GM23248 (cell line): ENCODE data around the gene SHH. TPM values are rescaled to one million over a fixed set of nuclear protein-coding genes. Genes with fewer than 3 reads are reported as not detected.

Experiments used
- DNase-seq: peaks from one replicate; pipeline ENCODE4 v3.0.0-alpha.2; 2015
- H2AFZ ChIP-seq: fragments of 200-600 bp; sonication (generic); 2 replicates; pipeline ENCODE4 v1.6.1; 2016; ENCODE audit warnings: antibody characterized with exemption
- H3F3A ChIP-seq: fragments of 200-600 bp; sonication (generic); 2 replicates; pipeline ENCODE4 v1.6.1; 2016; ENCODE audit warnings: mild to moderate bottlenecking, antibody characterized with exemption, mixed run types; ENCODE audit not compliant: insufficient read depth
- H3K27ac ChIP-seq: fragments of 200-600 bp; sonication (generic); 2 replicates; pipeline ENCODE4 v1.5.1; 2016; ENCODE audit warnings: mild to moderate bottlenecking
- H3K27me3 ChIP-seq: fragments of 200-600 bp; sonication (generic); replicated peaks from 2 replicates; pipeline ENCODE4 v1.6.1; 2016; ENCODE audit warnings: mild to moderate bottlenecking; ENCODE audit not compliant: insufficient read depth
- H3K36me3 ChIP-seq: fragments of 200-600 bp; sonication (generic); 2 replicates; pipeline ENCODE4 v1.6.1; 2016; ENCODE audit warnings: low read depth, mild to moderate bottlenecking
- H3K4me1 ChIP-seq: fragments of 200-600 bp; sonication (generic); 2 replicates; pipeline ENCODE4 v1.6.1; 2016; ENCODE audit warnings: mild to moderate bottlenecking; ENCODE audit not compliant: insufficient read depth
- H3K4me2 ChIP-seq: fragments of 200-600 bp; sonication (generic); one replicate; pipeline ENCODE4 v1.6.1; 2016; ENCODE audit warnings: mild to moderate bottlenecking; ENCODE audit not compliant: unreplicated experiment
- H3K4me3 ChIP-seq: fragments of 200-600 bp; sonication (generic); 2 replicates; pipeline ENCODE4 v1.5.1; 2016; ENCODE audit warnings: mild to moderate bottlenecking
- H3K79me2 ChIP-seq: fragments of 200-600 bp; sonication (generic); 2 replicates; pipeline ENCODE4 v1.6.1; 2016; ENCODE audit warnings: mild to moderate bottlenecking; ENCODE audit not compliant: insufficient read depth
- H3K9ac ChIP-seq: fragments of 200-600 bp; sonication (generic); 2 replicates; pipeline ENCODE4 v1.6.1; 2016; ENCODE audit warnings: mild to moderate bottlenecking
- H3K9me2 ChIP-seq: fragments of 200-600 bp; sonication (generic); 2 replicates; pipeline ENCODE4 v1.6.1; 2016; ENCODE audit warnings: mixed run types, mild to moderate bottlenecking, moderate library complexity; ENCODE audit not compliant: insufficient read depth
- H3K9me3 ChIP-seq: fragments of 200-600 bp; sonication (generic); one replicate; pipeline ENCODE4 v1.6.1; 2017; ENCODE audit warnings: low read depth
- H4K20me1 ChIP-seq: fragments of 200-600 bp; sonication (generic); 2 replicates; pipeline ENCODE4 v1.6.0; 2016; ENCODE audit not compliant: insufficient read depth
- EZH2 ChIP-seq: fragments of 200-600 bp; sonication (generic); IDR thresholded peaks from 2 replicates; pipeline ENCODE4 v1.6.1; 2018; ENCODE audit warnings: antibody characterized with exemption, mild to moderate bottlenecking; ENCODE audit not compliant: insufficient read depth, poor library complexity, severe bottlenecking
- EZH2phosphoT487 ChIP-seq: fragments of 200-600 bp; sonication (generic); IDR thresholded peaks from 2 replicates; pipeline ENCODE4 v1.6.1; 2018; ENCODE audit warnings: antibody characterized with exemption, moderate library complexity, mild to moderate bottlenecking, low read depth; ENCODE audit not compliant: insufficient read depth
- WGBS, 2 experiments: methylation state at CpG; one replicate each; pipeline ENCODE4 v1.1.6; 2015 to 2017; ENCODE audit warnings: low lambda C conversion rate in 2 of 2, low coverage in 1 of 2; ENCODE audit errors: missing lambda C conversion rate in 2 of 2; 5-methylcytosine and 5-hydroxymethylcytosine counted together
- in situ Hi-C: fragments of 300-500 bp; cut with MboI; formaldehyde crosslinking; loops from 2 replicates; pipeline ENCODE4 v1.15.0; 2020
- polyA plus RNA-seq: library from polyadenylated mRNA; unstranded; fragments of >200 nt; fragmentation: Nextera tagmentation; extraction: Ambion mirVana; gene quantifications from 2 replicates; pipeline ENCODE4 v1.2.1, GENCODE V29; 2016
- total RNA-seq: library from RNA; depleted of rRNA; stranded (reverse); fragments of >200 nt; shearing (Covaris generic); gene quantifications from 2 replicates; pipeline ENCODE4 v1.2.3, GENCODE V29; 2014

The SHH gene
- total and polyA plus RNA-seq, 2 experiments from 2014 or later: not detected

GRCh38 chr7:155763691-155764437 lies 48.4 kb downstream of the SHH start:
- peaks cover 61% of the 10 kb centered on the region for H3K79me2 ChIP-seq
- H3K27me3 ChIP-seq: no peaks in the 10 kb centered on the region
- no peaks in the 10 kb centered on the region for H3K9me3 ChIP-seq
- no peaks in the 10 kb centered on the region for H3K9me2 ChIP-seq
- no peak overlapping the region for H3K27ac ChIP-seq
- no peak overlapping the region for H3K9ac ChIP-seq
- WGBS, 2 experiments: 83% methylated on average over 27 of the region's 27 CpGs
- no peak overlapping the region for H3K4me3 ChIP-seq
- no peak for TF ChIP-seq EZH2
- no peak for TF ChIP-seq EZH2phosphoT487
- in situ Hi-C loops: loop anchor here (25.0 kb wide), 1 partner anchor 852 kb away; no protein-coding TSS in a partner anchor
- H3F3A ChIP-seq: peaks cover 11% of the 10 kb centered on the region
- DNase-seq: no peak
- H4K20me1 ChIP-seq: peaks cover 9% of the 10 kb centered on the region; the same call in 1 of the 2 replicates
- H3K4me2 ChIP-seq: no peak overlapping the region
- peaks cover 33% of the 10 kb centered on the region for H3K36me3 ChIP-seq
- H2AFZ ChIP-seq: no peak overlapping the region
- H3K4me1 ChIP-seq: no peaks in the 10 kb centered on the region

- WGBS, 2 experiments: 88 to 90% methylated on average over 10 of the region's 10 CpGs
- H3K4me2 ChIP-seq: no peak overlapping the region
- no peaks in the 10 kb centered on the region for H3K9me3 ChIP-seq
- H3K9me2 ChIP-seq: no peaks in the 10 kb centered on the region
- H3K79me2 ChIP-seq: peaks cover 68% of the 10 kb centered on the region
- TF ChIP-seq EZH2phosphoT487: no peak
- no peak for TF ChIP-seq EZH2
- in situ Hi-C loops: loop anchor here (25.0 kb wide), 1 partner anchor 851 kb away; no protein-coding TSS in a partner anchor
- H3K27me3 ChIP-seq: no peaks in the 10 kb centered on the region
- no peak overlapping the region for H2AFZ ChIP-seq
- peaks cover 33% of the 10 kb centered on the region for H3K36me3 ChIP-seq
- H4K20me1 ChIP-seq: peaks cover 6% of the 10 kb centered on the region; the same call in 1 of the 2 replicates
- H3K4me1 ChIP-seq: no peaks in the 10 kb centered on the region
- DNase-seq: no peak
- no peak overlapping the region for H3K27ac ChIP-seq
- H3K4me3 ChIP-seq: no peak overlapping the region
- H3K9ac ChIP-seq: no peak overlapping the region
- H3F3A ChIP-seq: peaks cover 9% of the 10 kb centered on the region
Measured at GRCh38 chr7:155763122-155763521, 49.1 kb downstream of the SHH start.

GRCh38 chr7:155762655-155763054 lies 49.6 kb downstream of the SHH start:
- in situ Hi-C loops: loop anchor here (25.0 kb wide), 1 partner anchor 850 kb away; no protein-coding TSS in a partner anchor
- H3K4me3 ChIP-seq: no peak overlapping the region
- H3K27ac ChIP-seq: no peak overlapping the region
- 34 to 39% methylated on average over 10 of the region's 10 CpGs for WGBS, 2 experiments
- H3K4me2 ChIP-seq: no peak overlapping the region
- peaks cover 6% of the 10 kb centered on the region; the same call in 1 of the 2 replicates for H4K20me1 ChIP-seq
- DNase-seq: no peak
- H3K36me3 ChIP-seq: peaks cover 30% of the 10 kb centered on the region
- no peaks in the 10 kb centered on the region for H3K9me2 ChIP-seq
- no peaks in the 10 kb centered on the region for H3K4me1 ChIP-seq
- peaks cover 73% of the 10 kb centered on the region for H3K79me2 ChIP-seq
- H3K9ac ChIP-seq: no peak overlapping the region
- H3K9me3 ChIP-seq: no peaks in the 10 kb centered on the region
- no peak for TF ChIP-seq EZH2phosphoT487
- no peak for TF ChIP-seq EZH2
- no peaks in the 10 kb centered on the region for H3K27me3 ChIP-seq
- no peak overlapping the region for H2AFZ ChIP-seq
- peaks cover 4% of the 10 kb centered on the region for H3F3A ChIP-seq

- Histone ChIP-seq H3K27ac (no peak overlapping the region), H3K9me2 (no peaks in the 10 kb centered on the region), H3K36me3 (peaks cover 26% of the 10 kb centered on the region; the same call in 1 of the 2 replicates), H3K4me1 (no peaks in the 10 kb centered on the region), H3K79me2 (peaks cover 79% of the 10 kb centered on the region), H3K9ac (no peak overlapping the region), H3K4me3 (no peak overlapping the region), H2AFZ (no peak overlapping the region), H3K9me3 (no peaks in the 10 kb centered on the region), H3K4me2 (no peak overlapping the region), H3K27me3 (no peaks in the 10 kb centered on the region), H4K20me1 (peaks cover 3% of the 10 kb centered on the region; the same call in 1 of the 2 replicates), H3F3A (no peaks in the 10 kb centered on the region)
- in situ Hi-C loops: loop anchor here (25.0 kb wide), 1 partner anchor 850 kb away; no protein-coding TSS in a partner anchor
- DNase-seq: no peak
- no peak for TF ChIP-seq EZH2phosphoT487
- no peak for TF ChIP-seq EZH2
- 90 to 95% methylated on average over 4 of the region's 4 CpGs for WGBS, 2 experiments
Measured at GRCh38 chr7:155762036-155762435, 50.2 kb downstream of the SHH start.
